ENCODE measurements around the gene FOXN1. TPM values are rescaled to one million over a fixed set of nuclear protein-coding genes. Genes with fewer than 3 reads are reported as not detected.
"Not testable (repeated sequence)": the region's sequence is repeated elsewhere in the genome, so short reads cannot be mapped to it uniquely, and the experiment has no call there.

The FOXN1 gene, protein sequence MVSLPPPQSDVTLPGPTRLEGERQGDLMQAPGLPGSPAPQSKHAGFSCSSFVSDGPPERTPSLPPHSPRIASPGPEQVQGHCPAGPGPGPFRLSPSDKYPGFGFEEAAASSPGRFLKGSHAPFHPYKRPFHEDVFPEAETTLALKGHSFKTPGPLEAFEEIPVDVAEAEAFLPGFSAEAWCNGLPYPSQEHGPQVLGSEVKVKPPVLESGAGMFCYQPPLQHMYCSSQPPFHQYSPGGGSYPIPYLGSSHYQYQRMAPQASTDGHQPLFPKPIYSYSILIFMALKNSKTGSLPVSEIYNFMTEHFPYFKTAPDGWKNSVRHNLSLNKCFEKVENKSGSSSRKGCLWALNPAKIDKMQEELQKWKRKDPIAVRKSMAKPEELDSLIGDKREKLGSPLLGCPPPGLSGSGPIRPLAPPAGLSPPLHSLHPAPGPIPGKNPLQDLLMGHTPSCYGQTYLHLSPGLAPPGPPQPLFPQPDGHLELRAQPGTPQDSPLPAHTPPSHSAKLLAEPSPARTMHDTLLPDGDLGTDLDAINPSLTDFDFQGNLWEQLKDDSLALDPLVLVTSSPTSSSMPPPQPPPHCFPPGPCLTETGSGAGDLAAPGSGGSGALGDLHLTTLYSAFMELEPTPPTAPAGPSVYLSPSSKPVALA
- total RNA-seq (not detected), polyA plus RNA-seq (not detected)

DNA sequence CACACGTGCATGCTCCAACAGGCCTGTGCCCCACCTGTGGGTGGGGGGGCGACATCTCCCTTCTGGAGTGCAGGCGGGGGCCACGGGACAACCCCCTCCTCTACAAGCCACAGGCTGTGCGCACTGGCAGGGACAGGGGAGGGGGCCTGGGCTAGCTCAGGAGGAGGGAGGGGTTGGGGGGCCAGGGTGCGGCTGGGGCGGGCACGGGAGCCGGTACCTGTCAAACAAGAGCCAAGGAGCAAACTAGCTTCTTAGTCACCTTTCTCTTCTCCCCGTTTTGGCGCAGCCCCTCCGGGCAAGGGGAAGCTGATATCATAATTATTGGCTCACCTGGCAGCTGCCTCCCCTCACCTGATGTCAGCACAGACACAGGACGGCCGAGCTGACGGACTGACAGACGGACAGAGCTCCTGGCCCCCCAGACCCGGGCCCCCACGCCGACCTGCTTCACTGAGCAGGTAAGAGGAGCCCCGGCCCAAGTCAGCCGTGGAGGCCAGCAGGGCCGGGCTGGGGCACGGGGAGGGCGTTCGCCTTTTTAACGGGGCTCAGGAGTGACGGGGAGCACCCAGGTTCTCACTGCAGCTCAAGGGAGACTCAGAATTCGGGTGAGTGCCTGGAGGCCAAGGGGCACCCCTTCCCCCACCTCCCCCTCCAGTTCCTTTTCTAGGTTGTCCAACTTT, at the start of gene FOXN1:
TSS of gene FOXN1 (plus strand) at position 363 of the 680 bp plus-strand sequence. CDS start 17,622 bp downstream, outside the sequence.
- 90% methylated on average over 28 of the region's 28 CpGs for WGBS
- H3K4me1 ChIP-seq (ENCODE audit: control insufficient read depth in 4 of 4, insufficient read depth in 4 of 4, low read length in 3 of 4), result no peaks in the 10 kb centered on the region

DNA sequence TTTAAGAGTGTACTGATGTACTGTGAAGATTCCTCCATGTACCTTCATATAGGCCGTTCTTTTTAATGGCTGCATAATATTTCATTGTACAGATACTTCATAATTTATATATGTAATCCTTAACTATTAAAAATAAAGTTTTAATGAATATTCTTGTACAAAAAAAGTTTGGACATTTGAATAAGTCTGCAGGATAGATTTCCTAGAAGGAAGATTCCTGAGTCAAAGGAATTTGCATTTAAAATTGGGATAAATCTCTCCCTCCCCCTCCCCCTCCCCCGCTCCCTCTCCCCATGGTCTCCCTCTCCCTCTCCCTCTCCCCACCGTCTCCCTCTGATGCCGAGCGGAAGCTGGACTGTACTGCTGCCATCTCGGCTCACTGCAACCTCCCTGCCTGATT, 48.3 kb upstream of the FOXN1 start:
- Histone ChIP-seq H3K9me3 (ENCODE audit: control insufficient read depth in 4 of 4, low read length in 3 of 4) (no peaks in the 10 kb centered on the region), H3K4me3 (ENCODE audit: low read depth in 1 of 3, low read length in 3 of 3) (no peak overlapping the region), H3K27me3 (ENCODE audit: control insufficient read depth in 4 of 4, insufficient read depth in 4 of 4, low read length in 3 of 4) (no peaks in the 10 kb centered on the region), H3K4me1 (ENCODE audit: control insufficient read depth in 4 of 4, insufficient read depth in 4 of 4, low read length in 3 of 4) (no peaks in the 10 kb centered on the region), H3K27ac (ENCODE audit: low read depth in 1 of 2, low read length in 2 of 2) (no peak overlapping the region), H3K36me3 (ENCODE audit: control insufficient read depth in 4 of 4, insufficient read depth in 3 of 4, low read depth in 1 of 4, low read length in 3 of 4) (no peaks in the 10 kb centered on the region), H3K9ac (ENCODE audit: low read depth in 1 of 2, low read length in 2 of 2) (no peak overlapping the region)
- TF ChIP-seq RXRA (IDR thresholded peaks at IDR 0.05), result no peak
- 92% methylated on average over 6 of the region's 6 CpGs for WGBS
- DNase-seq (ENCODE audit: low spot score), result no peak

More for the DNA sequence above, at the start of gene FOXN1:
- DNase-seq (ENCODE audit: low spot score), result no peak
- no peaks in the 10 kb centered on the region for H3K27me3 ChIP-seq (ENCODE audit: control insufficient read depth in 4 of 4, insufficient read depth in 4 of 4, low read length in 3 of 4)
- H3K36me3 ChIP-seq (ENCODE audit: control insufficient read depth in 4 of 4, insufficient read depth in 3 of 4, low read depth in 1 of 4, low read length in 3 of 4), result no peaks in the 10 kb centered on the region
- TF ChIP-seq JUND (IDR thresholded peaks at IDR 0.05) (no peak), FOXA2 (IDR thresholded peaks at IDR 0.05) (no peak), FOXA1 (IDR thresholded peaks at IDR 0.05) (no peak)
- H3K4me3 ChIP-seq (ENCODE audit: low read depth in 1 of 3, low read length in 3 of 3), result no peak within 1 kb of the TSS
- H3K9me3 ChIP-seq (ENCODE audit: control insufficient read depth in 4 of 4, low read length in 3 of 4), result no peaks in the 10 kb centered on the region
- H3K9ac ChIP-seq (ENCODE audit: low read depth in 1 of 2, low read length in 2 of 2), result no peak within 1 kb of the TSS
- no peak within 1 kb of the TSS for H3K27ac ChIP-seq (ENCODE audit: low read depth in 1 of 2, low read length in 2 of 2)

DNA sequence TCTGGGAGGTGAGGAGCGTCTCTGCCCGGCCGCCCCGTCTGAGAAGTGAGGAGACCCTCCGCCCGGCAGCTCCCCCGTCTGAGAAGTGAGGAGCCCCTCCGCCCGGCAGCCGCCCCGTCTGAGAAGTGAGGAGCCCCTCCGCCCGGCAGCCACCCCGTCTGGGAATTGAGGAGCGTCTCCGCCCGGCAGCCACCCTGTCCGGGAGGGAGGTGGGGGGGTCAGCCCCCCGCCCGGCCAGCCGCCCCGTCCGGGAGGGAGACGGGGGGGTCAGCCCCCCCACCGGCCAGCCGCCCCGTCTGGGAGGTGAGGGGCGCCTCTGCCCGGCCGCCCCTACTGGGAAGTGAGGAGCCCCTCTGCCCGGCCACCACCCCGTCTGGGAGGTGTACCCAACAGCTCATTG, 47.3 kb upstream of the FOXN1 start:
- H3K36me3 ChIP-seq (ENCODE audit: control insufficient read depth in 4 of 4, insufficient read depth in 3 of 4, low read depth in 1 of 4, low read length in 3 of 4); H3K27ac ChIP-seq (ENCODE audit: low read depth in 1 of 2, low read length in 2 of 2); DNase-seq (ENCODE audit: low spot score); H3K4me1 ChIP-seq (ENCODE audit: control insufficient read depth in 4 of 4, insufficient read depth in 4 of 4, low read length in 3 of 4); H3K4me3 ChIP-seq (ENCODE audit: low read depth in 1 of 3, low read length in 3 of 3); H3K27me3 ChIP-seq (ENCODE audit: control insufficient read depth in 4 of 4, insufficient read depth in 4 of 4, low read length in 3 of 4); H3K9ac ChIP-seq (ENCODE audit: low read depth in 1 of 2, low read length in 2 of 2); H3K9me3 ChIP-seq (ENCODE audit: control insufficient read depth in 4 of 4, low read length in 3 of 4): not testable (repeated sequence)
- 96% methylated on average over 31 of the region's 32 CpGs for WGBS

DNA sequence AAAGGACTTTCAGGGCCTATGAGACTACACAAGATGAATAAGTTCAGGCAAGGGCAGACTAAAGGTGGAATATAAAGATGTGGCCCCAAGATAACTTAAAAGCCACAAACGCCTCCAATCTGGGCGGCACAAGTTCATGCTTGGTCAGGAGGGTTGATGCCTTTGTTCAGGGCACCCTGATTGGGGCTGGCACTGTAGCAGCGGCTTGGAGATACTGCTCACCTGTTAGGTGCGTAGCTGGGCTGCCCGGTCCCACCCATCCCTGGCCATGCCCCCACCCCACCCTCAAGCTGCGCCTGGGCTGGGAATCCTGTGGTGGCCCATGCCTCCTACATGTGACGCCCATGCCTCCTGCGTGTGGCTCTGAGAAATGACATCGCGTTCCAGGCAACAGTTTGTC, 45.2 kb upstream of the FOXN1 start:
- H3K9ac ChIP-seq (ENCODE audit: low read depth in 1 of 2, low read length in 2 of 2), result no peak overlapping the region
- H3K9me3 ChIP-seq (ENCODE audit: control insufficient read depth in 4 of 4, low read length in 3 of 4), result no peaks in the 10 kb centered on the region
- 94% methylated on average over 10 of the region's 10 CpGs for WGBS
- DNase-seq (ENCODE audit: low spot score), result no peak
- no peaks in the 10 kb centered on the region for H3K36me3 ChIP-seq (ENCODE audit: control insufficient read depth in 4 of 4, insufficient read depth in 3 of 4, low read depth in 1 of 4, low read length in 3 of 4)
- no peak overlapping the region for H3K4me3 ChIP-seq (ENCODE audit: low read depth in 1 of 3, low read length in 3 of 3)
- H3K27ac ChIP-seq (ENCODE audit: low read depth in 1 of 2, low read length in 2 of 2), result no peak overlapping the region
- no peaks in the 10 kb centered on the region for H3K4me1 ChIP-seq (ENCODE audit: control insufficient read depth in 4 of 4, insufficient read depth in 4 of 4, low read length in 3 of 4)
- H3K27me3 ChIP-seq (ENCODE audit: control insufficient read depth in 4 of 4, insufficient read depth in 4 of 4, low read length in 3 of 4), result no peaks in the 10 kb centered on the region
- TF ChIP-seq, protein P1, sequence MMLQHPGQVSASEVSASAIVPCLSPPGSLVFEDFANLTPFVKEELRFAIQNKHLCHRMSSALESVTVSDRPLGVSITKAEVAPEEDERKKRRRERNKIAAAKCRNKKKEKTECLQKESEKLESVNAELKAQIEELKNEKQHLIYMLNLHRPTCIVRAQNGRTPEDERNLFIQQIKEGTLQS (IDR thresholded peaks at IDR 0.05), result no peak
- no peak for TF ChIP-seq RAD21 (IDR thresholded peaks at IDR 0.05)
- TF ChIP-seq FOXA1 (IDR thresholded peaks at IDR 0.05), result no peak
- no peak for TF ChIP-seq HNF4G (IDR thresholded peaks at IDR 0.05)
- TF ChIP-seq TAF1 (conservative IDR thresholded peaks at IDR 0.05), result no peak
- no peak for TF ChIP-seq RXRA (IDR thresholded peaks at IDR 0.05)
- TF ChIP-seq, protein P2, sequence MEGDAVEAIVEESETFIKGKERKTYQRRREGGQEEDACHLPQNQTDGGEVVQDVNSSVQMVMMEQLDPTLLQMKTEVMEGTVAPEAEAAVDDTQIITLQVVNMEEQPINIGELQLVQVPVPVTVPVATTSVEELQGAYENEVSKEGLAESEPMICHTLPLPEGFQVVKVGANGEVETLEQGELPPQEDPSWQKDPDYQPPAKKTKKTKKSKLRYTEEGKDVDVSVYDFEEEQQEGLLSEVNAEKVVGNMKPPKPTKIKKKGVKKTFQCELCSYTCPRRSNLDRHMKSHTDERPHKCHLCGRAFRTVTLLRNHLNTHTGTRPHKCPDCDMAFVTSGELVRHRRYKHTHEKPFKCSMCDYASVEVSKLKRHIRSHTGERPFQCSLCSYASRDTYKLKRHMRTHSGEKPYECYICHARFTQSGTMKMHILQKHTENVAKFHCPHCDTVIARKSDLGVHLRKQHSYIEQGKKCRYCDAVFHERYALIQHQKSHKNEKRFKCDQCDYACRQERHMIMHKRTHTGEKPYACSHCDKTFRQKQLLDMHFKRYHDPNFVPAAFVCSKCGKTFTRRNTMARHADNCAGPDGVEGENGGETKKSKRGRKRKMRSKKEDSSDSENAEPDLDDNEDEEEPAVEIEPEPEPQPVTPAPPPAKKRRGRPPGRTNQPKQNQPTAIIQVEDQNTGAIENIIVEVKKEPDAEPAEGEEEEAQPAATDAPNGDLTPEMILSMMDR (IDR thresholded peaks at IDR 0.05; ENCODE audit: low read depth, low read length, missing input control), result no peak
- TF ChIP-seq JUND (IDR thresholded peaks at IDR 0.05), result no peak
- no peak for TF ChIP-seq YY1 (IDR thresholded peaks at IDR 0.05)
- TF ChIP-seq, protein P3, sequence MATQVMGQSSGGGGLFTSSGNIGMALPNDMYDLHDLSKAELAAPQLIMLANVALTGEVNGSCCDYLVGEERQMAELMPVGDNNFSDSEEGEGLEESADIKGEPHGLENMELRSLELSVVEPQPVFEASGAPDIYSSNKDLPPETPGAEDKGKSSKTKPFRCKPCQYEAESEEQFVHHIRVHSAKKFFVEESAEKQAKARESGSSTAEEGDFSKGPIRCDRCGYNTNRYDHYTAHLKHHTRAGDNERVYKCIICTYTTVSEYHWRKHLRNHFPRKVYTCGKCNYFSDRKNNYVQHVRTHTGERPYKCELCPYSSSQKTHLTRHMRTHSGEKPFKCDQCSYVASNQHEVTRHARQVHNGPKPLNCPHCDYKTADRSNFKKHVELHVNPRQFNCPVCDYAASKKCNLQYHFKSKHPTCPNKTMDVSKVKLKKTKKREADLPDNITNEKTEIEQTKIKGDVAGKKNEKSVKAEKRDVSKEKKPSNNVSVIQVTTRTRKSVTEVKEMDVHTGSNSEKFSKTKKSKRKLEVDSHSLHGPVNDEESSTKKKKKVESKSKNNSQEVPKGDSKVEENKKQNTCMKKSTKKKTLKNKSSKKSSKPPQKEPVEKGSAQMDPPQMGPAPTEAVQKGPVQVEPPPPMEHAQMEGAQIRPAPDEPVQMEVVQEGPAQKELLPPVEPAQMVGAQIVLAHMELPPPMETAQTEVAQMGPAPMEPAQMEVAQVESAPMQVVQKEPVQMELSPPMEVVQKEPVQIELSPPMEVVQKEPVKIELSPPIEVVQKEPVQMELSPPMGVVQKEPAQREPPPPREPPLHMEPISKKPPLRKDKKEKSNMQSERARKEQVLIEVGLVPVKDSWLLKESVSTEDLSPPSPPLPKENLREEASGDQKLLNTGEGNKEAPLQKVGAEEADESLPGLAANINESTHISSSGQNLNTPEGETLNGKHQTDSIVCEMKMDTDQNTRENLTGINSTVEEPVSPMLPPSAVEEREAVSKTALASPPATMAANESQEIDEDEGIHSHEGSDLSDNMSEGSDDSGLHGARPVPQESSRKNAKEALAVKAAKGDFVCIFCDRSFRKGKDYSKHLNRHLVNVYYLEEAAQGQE (IDR thresholded peaks at IDR 0.05), result no peak
- no peak for TF ChIP-seq FOXA2 (IDR thresholded peaks at IDR 0.05)
- TF ChIP-seq, protein P4, sequence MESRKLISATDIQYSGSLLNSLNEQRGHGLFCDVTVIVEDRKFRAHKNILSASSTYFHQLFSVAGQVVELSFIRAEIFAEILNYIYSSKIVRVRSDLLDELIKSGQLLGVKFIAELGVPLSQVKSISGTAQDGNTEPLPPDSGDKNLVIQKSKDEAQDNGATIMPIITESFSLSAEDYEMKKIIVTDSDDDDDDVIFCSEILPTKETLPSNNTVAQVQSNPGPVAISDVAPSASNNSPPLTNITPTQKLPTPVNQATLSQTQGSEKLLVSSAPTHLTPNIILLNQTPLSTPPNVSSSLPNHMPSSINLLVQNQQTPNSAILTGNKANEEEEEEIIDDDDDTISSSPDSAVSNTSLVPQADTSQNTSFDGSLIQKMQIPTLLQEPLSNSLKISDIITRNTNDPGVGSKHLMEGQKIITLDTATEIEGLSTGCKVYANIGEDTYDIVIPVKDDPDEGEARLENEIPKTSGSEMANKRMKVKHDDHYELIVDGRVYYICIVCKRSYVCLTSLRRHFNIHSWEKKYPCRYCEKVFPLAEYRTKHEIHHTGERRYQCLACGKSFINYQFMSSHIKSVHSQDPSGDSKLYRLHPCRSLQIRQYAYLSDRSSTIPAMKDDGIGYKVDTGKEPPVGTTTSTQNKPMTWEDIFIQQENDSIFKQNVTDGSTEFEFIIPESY (IDR thresholded peaks at IDR 0.05), result no peak
- TF ChIP-seq GABPA (IDR thresholded peaks at IDR 0.05 in 1 of 2, conservative IDR thresholded peaks at IDR 0.05 in 1 of 2), result no peak
